Epithelial cell of proximal tubule (primary cell): ENCODE measurements around the gene TSPAN18. TPM values are rescaled to one million over a fixed set of nuclear protein-coding genes. Genes with fewer than 3 reads are reported as not detected.
A peak's percentile ranks its signal among the peaks of the same experiment; 100 is the strongest.

Experiments
- DNase-seq: peaks from one replicate; pipeline ENCODE4 v3.0.0-alpha.2; 2011; ENCODE audit warnings: low read depth
- H3K4me3 ChIP-seq: 2 replicates; pipeline ENCODE4 v1.5.1; 2011; ENCODE audit warnings: low read depth, mild to moderate bottlenecking, low read length
- total RNA-seq: library from RNA; depleted of rRNA; stranded (reverse); fragments of >200 nt; gene quantifications from 2 replicates; pipeline ENCODE4 v1.2.3, GENCODE V29; 2015
- TF ChIP-seq, protein P1 (sequence below): conservative IDR thresholded peaks from 2 replicates; pipeline ENCODE4 v1.5.1; 2012; ENCODE audit warnings: low read depth, mild to moderate bottlenecking, low read length

The TSPAN18 gene
- total RNA-seq, 1 donor from 2014 or later, result 1.6 TPM

- TF ChIP-seq, protein P1, sequence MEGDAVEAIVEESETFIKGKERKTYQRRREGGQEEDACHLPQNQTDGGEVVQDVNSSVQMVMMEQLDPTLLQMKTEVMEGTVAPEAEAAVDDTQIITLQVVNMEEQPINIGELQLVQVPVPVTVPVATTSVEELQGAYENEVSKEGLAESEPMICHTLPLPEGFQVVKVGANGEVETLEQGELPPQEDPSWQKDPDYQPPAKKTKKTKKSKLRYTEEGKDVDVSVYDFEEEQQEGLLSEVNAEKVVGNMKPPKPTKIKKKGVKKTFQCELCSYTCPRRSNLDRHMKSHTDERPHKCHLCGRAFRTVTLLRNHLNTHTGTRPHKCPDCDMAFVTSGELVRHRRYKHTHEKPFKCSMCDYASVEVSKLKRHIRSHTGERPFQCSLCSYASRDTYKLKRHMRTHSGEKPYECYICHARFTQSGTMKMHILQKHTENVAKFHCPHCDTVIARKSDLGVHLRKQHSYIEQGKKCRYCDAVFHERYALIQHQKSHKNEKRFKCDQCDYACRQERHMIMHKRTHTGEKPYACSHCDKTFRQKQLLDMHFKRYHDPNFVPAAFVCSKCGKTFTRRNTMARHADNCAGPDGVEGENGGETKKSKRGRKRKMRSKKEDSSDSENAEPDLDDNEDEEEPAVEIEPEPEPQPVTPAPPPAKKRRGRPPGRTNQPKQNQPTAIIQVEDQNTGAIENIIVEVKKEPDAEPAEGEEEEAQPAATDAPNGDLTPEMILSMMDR, result no peak
- H3K4me3 ChIP-seq, result no peak overlapping the region
- no peak for DNase-seq
Observed at GRCh38 chr11:44936951-44937543, 210.3 kb downstream of the TSPAN18 start.

DNA sequence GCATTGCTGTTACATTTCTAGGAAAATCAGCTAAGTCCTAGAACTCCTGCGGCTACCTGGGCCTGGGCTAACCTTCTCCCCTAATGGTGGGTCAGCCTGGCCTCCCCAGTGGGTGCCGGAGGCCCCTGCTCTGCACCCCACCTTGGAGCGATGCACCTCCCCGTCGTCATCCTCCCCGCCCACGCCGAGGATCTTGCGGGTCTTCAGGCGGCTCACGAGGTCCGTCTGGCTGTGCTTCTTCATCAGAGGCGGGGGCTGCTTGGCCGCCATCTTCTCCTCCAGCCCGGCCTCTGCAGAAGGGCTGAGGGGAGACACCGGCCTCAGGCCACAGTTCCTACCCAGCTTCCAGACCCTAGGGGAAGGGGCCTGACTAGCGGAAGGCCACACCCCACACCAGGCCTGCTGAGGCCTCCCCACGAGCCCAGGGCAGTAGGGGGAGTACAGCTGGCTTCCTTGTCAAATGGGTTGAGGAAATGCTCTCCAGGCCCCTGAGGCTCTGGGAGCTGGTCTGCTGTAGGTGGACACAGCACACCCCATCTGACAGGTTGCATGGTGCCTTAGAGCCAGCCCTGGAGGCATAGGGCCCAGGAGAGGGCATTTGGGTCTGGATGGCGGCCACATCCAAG is 211.4 kb downstream of the TSPAN18 start:
- no peak for DNase-seq
- TF ChIP-seq, protein P1, result no peak
- H3K4me3 ChIP-seq, result no peak overlapping the region

DNA sequence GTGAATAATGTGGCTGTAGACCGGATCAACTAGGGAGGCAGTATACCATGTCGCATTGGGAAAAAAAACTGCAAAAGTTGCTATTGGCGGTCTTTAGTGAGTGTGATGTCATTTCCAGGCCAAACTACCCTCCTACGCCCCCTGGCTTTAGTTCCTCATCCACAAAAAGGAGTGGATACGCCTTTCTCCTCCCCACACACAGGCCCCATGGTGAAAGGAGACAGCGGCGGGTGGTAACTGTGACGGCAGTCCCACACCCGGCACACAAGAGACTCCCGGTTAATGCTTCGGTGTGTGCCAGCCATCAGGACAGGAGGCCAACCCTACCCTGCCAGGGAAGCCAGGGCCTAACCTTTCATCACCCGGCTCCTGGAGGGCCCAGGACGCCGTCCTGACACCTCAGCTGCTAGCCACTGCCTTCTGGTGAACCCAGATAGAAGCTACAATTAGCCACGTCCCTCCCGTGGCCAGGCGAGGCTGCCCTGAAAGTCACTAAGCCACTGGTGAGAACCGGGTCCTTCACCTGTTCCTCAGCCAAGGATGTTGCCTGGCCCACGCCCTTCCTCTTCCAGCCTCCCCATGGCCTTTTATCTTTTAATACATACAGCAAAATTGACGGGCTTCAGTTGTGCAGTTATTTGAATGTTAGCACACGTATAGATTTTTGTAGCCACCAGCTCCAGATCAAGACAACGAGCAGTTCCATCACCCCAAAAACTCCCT is 213.1 kb downstream of the TSPAN18 start:
- no peak overlapping the region for H3K4me3 ChIP-seq
- no peak for DNase-seq
- TF ChIP-seq, protein P1, result peak; percentile 13

DNA sequence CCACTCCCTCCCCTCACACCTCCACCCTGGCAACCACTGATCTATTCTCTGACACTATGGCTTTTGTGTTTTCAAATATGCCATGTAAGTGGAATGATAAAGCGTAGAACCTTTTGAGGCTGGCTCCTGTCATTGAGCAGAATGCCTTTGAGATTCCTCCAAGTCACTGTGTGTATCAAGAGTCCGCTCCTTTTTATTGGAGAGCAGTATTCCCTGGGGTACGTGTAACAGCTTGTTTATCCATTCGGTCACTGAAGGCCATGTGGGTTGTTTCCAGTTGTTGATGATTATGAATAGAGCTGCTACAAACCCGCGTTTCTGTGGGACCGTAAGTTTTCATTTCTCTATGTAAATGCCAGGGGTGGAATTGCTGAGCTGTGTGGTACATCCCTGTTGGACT is 213.6 kb downstream of the TSPAN18 start:
- TF ChIP-seq, protein P1, result no peak
- DNase-seq, result no peak

DNA sequence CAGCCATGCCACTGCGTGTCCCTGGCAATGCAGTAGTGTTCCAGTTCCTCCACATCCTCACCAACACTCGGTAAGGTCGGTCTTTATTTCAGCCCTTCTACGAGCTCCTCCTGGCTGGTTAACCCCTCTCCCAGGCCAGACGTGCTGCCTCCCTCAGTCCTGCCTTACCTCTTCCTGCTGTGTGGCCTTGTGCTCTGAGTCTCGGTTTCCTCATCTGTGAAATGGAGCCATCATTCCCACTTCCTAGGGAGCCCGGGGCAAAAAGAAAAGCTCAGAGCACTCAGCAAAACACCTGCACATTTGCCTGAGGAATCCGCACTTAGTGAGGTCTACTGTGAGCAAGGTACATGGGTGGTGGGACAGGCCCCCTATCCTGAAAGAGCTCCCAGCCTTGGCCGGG is 214.1 kb downstream of the TSPAN18 start:
- H3K4me3 ChIP-seq, result no peak overlapping the region
- TF ChIP-seq, protein P1, result no peak
- no peak for DNase-seq

More for the DNA sequence above, 213.6 kb downstream of the TSPAN18 start:
- H3K4me3 ChIP-seq, result no peak overlapping the region

DNA sequence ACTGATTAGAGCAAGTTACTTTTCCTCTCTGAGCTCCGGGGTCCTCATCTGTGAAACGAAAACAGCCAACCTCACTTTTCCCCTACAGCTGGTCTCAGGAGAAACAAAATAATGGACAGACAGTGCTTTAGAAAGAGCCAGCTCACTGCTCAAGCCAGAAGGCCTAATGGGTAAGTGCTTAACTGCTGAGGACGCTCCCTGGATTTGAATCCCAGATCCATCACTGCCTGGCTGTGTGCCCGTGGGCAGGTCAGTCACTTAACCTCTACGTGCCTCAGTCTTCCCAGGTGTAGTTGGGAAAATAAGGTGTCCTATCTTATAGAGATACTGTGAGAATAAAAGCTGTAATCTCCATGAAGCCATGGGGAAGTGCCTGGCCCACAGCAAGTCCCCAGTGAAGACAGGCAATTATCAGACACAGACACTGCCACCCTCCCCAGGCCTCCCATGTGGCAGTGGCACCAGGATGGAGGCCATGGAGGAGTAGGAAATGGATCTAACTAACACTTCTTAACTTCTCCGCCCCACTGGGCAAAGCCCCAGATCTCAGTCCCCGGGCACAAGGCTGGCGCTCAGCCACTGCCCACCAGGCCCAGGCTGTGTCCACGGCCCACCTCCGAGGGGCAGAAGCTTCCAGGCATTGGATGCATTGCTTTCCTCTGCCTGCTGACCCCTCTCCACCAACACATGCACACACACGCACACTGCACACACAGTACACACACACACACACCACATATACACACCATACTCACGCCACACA is 214.7 kb downstream of the TSPAN18 start:
- TF ChIP-seq, protein P1, result no peak
- no peak overlapping the region for H3K4me3 ChIP-seq
- no peak for DNase-seq
